Hematopoietic multipotent progenitor cell (in vitro differentiated cells): ENCODE data around the gene HEXIM2. TPM values are rescaled to one million over a fixed set of nuclear protein-coding genes. Genes with fewer than 3 reads are reported as not detected.
"Not testable (repeated sequence)": the region's sequence is repeated elsewhere in the genome, so short reads cannot be mapped to it uniquely, and the experiment has no call there.

Source experiments
- DNase-seq, 3 donors: peaks; one replicate each; pipeline ENCODE4 v3.0.0-alpha.2; 2011 to 2015; ENCODE audit warnings: low read depth in 2 of 3, low spot score in 2 of 3
- total RNA-seq: library from RNA; depleted of rRNA; stranded (reverse); fragments of >200 nt; gene quantifications from one replicate; pipeline ENCODE4 v1.2.3, GENCODE V29; 2012

The HEXIM2 gene, protein sequence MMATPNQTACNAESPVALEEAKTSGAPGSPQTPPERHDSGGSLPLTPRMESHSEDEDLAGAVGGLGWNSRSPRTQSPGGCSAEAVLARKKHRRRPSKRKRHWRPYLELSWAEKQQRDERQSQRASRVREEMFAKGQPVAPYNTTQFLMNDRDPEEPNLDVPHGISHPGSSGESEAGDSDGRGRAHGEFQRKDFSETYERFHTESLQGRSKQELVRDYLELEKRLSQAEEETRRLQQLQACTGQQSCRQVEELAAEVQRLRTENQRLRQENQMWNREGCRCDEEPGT
- total RNA-seq = 7.0 TPM

GRCh38 chr17:45161288-45162024 is at the start of gene HEXIM2:
Gene HEXIM2, plus strand, starts transcription at chr17:45161875. Its CDS starts 919 bp downstream, at chr17:45162794.
- DNase-seq = peak; percentile 91 to 100 (median 100)

DNA sequence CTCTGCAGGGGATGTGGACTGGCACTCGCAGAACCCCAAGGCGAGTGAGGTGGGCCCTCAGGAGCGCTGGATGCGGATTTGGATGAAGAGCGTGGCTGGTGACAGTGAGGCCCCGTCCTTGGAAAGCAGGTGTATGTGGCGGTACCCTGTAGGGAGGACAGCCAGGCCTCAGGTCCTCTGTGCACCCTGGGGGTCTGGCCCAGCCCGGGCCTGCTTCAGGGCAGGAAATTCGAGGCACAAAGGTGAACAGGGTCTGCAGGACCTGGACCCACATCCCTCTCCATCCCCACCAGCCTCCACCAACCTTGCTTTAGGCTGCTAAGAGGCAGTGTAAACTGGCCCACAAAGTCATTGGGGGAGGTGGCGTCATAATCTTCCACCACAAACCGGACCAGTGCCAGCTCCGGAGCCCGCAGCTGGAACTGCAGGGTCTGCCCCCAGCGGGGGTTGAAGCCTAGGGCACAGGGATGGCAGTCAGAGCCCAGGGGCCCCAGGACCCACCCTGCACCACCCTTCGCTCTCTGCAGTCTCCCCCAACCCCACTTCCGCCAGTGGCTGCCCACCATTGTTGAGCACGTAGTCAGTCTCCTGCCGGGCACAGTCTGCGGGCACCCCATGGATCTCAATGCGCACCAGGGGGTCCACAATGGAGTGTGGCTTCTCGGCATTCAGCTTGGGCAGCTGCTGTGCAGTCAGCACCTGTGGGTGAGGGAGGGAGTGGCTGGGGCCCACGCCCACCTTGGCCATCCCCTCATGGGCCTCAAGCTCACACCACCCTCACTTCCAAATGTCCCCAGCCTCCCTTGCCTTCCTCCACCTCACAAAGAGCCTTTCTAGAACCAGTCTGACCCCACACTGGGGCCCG is 48.9 kb upstream of the HEXIM2 start:
- DNase-seq = no peak

GRCh38 chr17:45113424-45113754 is 48.3 kb upstream of the HEXIM2 start:
- no peak for DNase-seq

GRCh38 chr17:45114117-45114932 is 47.4 kb upstream of the HEXIM2 start:
- DNase-seq = no peak

DNA sequence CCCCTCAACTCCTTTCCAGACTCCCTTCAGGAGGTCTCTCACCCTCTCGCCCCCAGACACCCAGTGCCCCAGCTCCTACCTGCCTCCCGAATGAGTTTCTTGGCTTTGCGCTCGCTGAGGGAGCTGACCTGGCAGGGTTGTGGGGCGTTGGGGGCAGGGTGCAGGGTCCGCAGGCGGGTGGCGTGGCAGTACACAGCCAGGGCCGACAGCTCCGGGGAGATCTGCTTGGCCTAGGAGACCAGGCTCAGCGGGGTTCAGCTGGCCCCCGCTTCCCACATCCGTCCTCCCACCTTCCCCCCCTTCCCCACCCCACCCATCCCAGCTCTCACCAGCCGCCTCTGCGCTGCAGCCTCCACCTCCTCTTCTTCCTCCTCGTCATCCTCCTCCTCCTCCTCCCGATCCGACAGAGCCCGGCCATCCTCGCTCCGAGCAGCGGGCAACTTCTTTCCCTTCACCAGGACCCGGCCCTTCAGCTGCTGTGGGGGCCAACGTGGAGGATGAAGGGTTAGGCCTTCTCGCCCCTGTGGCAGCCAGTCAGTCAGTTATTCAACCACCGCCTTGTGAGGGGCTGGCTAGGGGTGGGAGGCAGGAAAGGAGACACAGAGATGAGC is 46.6 kb upstream of the HEXIM2 start:
- DNase-seq = no peak

DNA sequence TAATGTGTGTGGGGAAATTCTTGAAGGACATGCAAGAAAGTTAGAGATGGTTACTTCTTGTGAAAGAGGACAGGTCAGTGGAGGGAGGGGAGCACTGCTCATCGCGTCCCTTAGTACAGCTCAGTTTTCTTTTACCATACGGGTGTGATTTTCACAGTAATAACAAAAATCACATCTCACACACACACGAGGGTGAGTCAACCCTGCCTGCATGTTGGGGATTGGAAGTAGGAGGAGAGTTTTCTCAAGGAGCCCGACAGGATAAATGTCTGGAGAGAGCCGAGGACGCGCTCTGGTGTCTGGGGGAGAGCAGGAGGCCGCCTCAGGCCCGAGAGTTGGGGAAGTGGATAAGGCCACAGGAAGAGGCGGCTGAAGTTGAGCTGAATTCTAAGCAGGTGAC is 45.8 kb upstream of the HEXIM2 start:
- no peak for DNase-seq

GRCh38 chr17:45116434-45117016 is 45.1 kb upstream of the HEXIM2 start:
- no peak for DNase-seq

DNA sequence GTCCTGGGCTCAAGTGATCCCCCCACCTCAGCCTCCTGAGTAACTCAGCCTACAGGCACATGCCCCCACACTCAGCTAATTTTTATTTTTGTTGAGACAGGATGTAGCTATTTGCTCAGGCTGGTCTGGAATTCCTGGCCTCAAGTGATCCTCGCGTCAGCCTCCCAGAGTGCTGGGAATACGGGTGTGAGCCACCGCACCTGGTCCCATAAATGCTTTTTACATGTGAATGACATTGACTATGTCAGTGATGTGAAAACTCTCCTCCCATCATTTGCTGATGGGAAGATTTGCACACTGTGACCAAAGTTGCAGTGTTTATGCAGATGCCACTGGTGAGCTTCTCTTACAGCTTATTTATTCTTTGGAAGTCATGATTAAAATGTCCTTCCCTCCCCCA is 44.3 kb upstream of the HEXIM2 start:
- DNase-seq = no peak

- DNase-seq = no peak
Measured at GRCh38 chr17:45117848-45118646, 43.6 kb upstream of the HEXIM2 start.

DNA sequence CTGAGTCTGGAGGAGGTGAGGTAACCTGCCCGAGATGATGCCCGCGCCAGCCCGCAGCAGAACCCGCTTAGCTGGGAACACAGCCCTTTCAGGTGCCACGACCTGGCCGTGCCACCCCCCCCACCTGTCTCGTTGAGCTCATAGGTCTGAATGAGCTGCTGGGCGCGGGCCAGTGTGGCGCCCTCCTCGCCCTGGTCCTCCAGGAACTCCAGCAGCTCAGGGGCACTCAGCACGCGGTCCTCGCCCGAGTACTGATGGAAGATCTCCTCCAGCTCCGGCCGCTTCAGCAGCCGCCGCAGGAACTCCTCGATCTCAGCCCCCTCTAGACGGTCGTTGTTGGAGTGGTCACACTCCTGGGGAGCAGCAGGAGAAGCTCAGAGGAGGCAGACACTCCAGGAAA is 43.0 kb upstream of the HEXIM2 start:
- no peak for DNase-seq

GRCh38 chr17:45119964-45120363 is 41.7 kb upstream of the HEXIM2 start:
- DNase-seq = no peak

DNA sequence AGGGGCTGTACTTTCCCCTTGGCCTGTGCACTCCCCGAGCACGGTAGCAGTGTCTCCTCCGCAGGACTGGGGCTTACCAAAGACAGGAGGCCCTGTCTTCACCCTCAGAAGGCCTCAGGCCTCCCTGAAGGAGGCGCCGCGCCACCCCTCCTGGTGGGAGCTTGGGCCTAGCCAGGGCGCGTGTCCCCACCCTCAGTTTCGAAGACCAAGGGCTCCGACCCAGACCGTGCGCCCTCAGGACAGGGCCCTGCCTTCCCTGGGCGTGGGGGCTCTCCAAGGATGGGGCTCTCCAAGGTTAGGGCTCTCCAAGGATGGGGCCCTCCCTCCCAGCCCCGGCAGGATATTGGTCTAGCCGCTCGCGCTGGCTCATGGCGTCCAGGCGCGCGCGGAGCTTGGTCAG is 41.1 kb upstream of the HEXIM2 start:
- DNase-seq = no peak

GRCh38 chr17:45121055-45121454 is 40.6 kb upstream of the HEXIM2 start:
- DNase-seq = no peak

DNA sequence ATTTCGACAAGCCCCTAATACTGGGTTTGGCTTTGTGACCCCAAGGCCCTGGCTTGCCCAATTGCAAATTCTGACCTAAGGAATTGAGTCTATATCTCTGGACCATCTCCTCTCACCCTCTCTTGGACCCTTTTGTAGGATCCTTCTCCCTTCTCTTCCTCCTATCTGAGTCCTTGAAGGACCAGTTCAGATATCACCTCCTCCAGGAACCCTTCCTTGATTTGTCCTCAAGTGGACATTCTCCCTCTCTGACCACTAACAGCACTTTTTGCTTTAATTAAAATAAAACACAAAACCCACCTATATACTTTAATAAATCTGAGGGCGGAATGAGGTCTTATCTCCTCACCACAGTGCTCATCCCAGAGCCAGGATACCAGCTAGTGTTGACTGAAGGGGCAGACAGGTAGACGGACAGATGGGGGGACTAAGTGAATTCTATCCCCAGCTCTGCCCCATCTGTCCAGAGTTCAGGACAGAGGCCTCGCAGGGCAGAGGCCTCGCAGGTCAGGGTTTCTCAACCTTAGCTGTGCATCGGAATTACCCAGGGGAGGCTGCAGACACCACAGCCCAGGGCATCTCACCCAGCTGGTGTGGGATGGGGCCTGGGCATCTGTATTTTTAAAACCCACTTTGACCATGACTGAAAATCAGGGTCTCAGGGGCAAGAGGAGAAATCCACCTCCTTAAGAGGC is 38.5 kb upstream of the HEXIM2 start:
- DNase-seq = no peak

DNA sequence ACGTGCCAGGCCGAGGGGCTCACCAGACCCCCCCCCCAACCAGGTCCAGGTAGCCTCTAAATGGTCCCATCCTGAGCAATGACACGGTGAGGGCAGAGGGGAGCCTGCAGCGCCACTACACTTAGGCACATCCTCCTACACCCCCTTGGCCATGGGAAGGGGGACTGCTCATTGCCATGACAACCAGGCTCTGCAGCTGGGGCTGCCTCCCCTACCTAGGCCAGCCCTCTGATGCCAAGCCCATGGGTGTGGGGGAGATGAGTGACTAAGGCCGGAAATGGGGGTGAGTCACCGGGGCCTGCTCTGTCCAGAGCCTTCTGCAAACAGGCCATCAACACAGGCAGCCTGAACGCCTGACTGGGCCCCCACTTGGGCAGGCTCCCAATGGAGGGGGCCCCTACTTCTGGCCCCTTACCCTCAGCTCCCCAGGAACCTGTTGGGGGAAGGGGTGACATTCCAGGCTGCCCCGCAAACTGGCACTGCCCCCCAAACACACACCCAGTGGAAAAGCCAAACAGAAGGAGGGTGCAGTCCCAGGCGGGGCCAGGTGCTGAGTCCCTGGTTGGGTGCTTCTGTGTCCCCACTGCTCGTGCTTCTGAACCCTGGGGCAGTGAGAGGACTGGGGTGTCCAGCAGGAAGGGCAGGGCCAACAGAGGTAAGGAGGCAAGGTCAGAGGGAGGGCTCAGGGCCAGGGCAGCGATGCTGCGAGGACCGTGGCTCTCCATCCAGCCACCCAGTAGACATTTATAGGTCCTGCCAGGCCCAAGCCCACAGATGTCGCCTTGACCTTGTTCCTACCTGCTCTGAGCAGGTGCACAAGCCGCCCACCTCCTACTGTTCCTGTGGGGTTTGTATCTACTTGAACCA is 37.5 kb upstream of the HEXIM2 start:
- peak in 2 of 3 donors; percentile 74 to 81 for DNase-seq

GRCh38 chr17:45124797-45125122 is 36.9 kb upstream of the HEXIM2 start:
- DNase-seq = not testable (repeated sequence)

DNA sequence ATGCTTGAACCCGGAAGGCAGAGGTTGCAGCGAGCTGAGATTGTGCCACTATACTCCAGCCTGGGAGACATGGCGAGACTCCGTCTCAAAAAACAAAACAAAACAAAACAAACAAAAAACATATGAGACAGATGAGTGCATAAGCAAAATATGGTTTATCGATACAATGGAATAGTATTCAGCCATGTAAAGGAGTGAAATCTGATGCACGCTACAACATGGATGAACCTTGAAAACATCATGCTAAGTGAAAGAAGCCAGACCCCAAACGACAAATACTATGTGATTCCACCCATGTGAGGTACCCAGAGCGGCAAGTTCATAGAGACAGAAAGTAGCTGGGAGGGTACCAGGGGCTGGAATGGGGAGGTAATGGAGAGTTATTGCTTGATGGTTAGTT is 36.2 kb upstream of the HEXIM2 start:
- DNase-seq = no peak

- no peak for DNase-seq
Measured at GRCh38 chr17:45127207-45127547, 34.5 kb upstream of the HEXIM2 start.
